Right atrium auricular region (tissue), 2 donors: ENCODE results near the gene PHLDB3. TPM values are rescaled to one million over a fixed set of nuclear protein-coding genes. Genes with fewer than 3 reads are reported as not detected.
"Not testable (repeated sequence)": the region's sequence is repeated elsewhere in the genome, so short reads cannot be mapped to it uniquely, and the experiment has no call there.

Experiments used
- DNase-seq: peaks from one replicate; pipeline ENCODE4 v3.0.0-alpha.2; 2019; ENCODE audit warnings: low spot score
- H3K27ac ChIP-seq, 2 donors: fragments of 200-600 bp; sonication (generic); 1 replicate in 1 of 2; 2 replicates in 1 of 2; pipeline ENCODE4 v1.5.1; 2016 to 2019
- H3K27me3 ChIP-seq, 2 donors: fragments of 200-600 bp; sonication (generic); one replicate each; pipeline versions ENCODE4 v1.5.1 to v1.6.0; 2017 to 2019
- H3K36me3 ChIP-seq: fragments of 200-600 bp; sonication (generic); one replicate; pipeline ENCODE4 v1.5.1; 2016
- H3K4me1 ChIP-seq, 2 donors: fragments of 200-600 bp; sonication (generic); one replicate each; pipeline versions ENCODE4 v1.5.1 to v1.6.0; 2017 to 2019
- H3K4me3 ChIP-seq, 2 donors: fragments of 200-600 bp; sonication (generic); 1 replicate in 1 of 2; 2 replicates in 1 of 2; pipeline ENCODE4 v1.5.1; 2017 to 2019; ENCODE audit warnings: mild to moderate bottlenecking in 1 of 2, moderate library complexity in 1 of 2
- H3K9me3 ChIP-seq, 2 donors: fragments of 200-600 bp; sonication (generic); one replicate each; pipeline ENCODE4 v1.5.1; 2019
- total RNA-seq, 2 donors: library from RNA; depleted of rRNA; stranded (reverse); fragments of >200 nt; gene quantifications; one replicate each; pipeline ENCODE4 v1.1.0, GENCODE V29; 2016
- TF ChIP-seq, protein P1 (sequence below), 2 donors: fragments of 200-600 bp; sonication (generic); IDR thresholded peaks; one replicate each; pipeline ENCODE4 v1.5.1; 2019; ENCODE audit warnings: antibody characterized with exemption in 2 of 2

The PHLDB3 gene
- total RNA-seq, 2 donors from 2014 or later, result 3.6 to 7.7 TPM

DNA sequence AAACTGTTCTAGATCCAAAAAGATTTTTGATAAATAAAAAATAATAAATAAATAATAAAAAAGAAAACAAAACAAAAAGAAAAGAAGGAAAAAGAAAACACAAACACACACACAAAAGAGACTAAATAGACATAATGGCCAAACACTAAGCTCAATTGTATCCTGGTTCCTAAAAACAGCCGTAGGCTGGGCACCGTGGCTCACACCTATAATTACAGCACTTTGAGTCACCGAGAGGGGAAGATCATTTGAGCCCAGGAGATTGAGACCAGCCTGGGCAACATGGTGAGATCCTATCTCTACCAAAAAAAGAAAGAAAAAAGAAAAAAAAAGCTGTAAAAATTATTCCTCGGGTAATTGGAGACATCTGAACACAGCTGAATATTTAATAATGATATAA is 13.5 kb upstream of the PHLDB3 start:
- Histone ChIP-seq H3K27me3 (no peaks in the 10 kb centered on the region), H3K4me3 (no peak overlapping the region), H3K4me1 (no peaks in the 10 kb centered on the region), H3K36me3 (no peaks in the 10 kb centered on the region), H3K9me3 (no peaks in the 10 kb centered on the region), H3K27ac (no peak overlapping the region)
- DNase-seq, result no peak
- TF ChIP-seq, protein P1, sequence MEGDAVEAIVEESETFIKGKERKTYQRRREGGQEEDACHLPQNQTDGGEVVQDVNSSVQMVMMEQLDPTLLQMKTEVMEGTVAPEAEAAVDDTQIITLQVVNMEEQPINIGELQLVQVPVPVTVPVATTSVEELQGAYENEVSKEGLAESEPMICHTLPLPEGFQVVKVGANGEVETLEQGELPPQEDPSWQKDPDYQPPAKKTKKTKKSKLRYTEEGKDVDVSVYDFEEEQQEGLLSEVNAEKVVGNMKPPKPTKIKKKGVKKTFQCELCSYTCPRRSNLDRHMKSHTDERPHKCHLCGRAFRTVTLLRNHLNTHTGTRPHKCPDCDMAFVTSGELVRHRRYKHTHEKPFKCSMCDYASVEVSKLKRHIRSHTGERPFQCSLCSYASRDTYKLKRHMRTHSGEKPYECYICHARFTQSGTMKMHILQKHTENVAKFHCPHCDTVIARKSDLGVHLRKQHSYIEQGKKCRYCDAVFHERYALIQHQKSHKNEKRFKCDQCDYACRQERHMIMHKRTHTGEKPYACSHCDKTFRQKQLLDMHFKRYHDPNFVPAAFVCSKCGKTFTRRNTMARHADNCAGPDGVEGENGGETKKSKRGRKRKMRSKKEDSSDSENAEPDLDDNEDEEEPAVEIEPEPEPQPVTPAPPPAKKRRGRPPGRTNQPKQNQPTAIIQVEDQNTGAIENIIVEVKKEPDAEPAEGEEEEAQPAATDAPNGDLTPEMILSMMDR (IDR thresholded peaks at IDR 0.05), result no peak

DNA sequence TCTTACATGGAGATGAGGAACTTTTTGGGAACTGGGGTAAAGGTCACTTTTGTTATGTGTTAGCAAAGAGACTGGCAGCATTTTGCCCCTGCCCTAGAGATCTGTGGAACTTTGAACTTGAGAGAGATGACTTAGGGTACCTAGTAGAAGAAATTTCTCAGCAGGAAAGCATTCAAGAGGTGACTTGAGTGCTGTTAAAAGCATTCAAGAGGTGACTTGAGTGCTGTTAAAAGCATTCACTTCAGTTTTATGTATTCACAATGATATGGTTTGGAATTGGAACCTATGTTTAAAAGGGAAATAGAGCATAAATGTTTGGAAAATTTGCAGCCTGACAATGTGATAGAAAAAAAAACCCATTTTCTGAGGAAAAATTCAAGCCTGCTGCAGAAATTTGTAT is 7.9 kb upstream of the PHLDB3 start:
- not testable (repeated sequence) for H3K4me1 ChIP-seq, H3K4me3 ChIP-seq, H3K27me3 ChIP-seq, DNase-seq, H3K9me3 ChIP-seq, H3K27ac ChIP-seq
- peaks cover 11% of the 10 kb centered on the region for H3K36me3 ChIP-seq

GRCh38 chr19:43511324-43511723 is 6.8 kb upstream of the PHLDB3 start:
- TF ChIP-seq, protein P1 (IDR thresholded peaks at IDR 0.05), result no peak
- DNase-seq, result no peak
- Histone ChIP-seq H3K9me3 (no peaks in the 10 kb centered on the region), H3K4me1 (no peaks in the 10 kb centered on the region), H3K4me3 (no peak overlapping the region), H3K36me3 (peaks cover 11% of the 10 kb centered on the region), H3K27ac (no peak overlapping the region), H3K27me3 (no peaks in the 10 kb centered on the region)

DNA sequence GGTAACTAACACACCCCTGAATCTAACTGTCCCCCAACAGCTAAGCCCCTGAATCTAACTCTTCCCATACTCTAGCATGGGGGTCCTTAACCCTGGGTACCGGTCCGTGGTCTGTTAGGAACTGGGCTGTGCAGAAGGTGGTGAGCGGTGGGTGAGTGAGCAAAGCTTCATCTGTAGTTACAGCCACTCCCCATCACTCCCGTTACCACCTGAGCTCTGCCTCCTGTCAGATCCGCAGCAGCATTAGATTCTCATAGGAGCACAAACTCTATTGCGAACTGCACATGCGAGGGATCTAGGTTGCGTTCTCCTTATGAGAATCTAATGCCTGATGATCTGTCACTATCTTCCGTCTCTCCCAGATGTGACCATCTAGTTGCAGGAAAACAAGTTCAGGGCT is 6.2 kb upstream of the PHLDB3 start:
- H3K4me3 ChIP-seq, result no peak overlapping the region
- TF ChIP-seq, protein P1 (IDR thresholded peaks at IDR 0.05), result no peak
- DNase-seq, result no peak
- H3K4me1 ChIP-seq, result no peaks in the 10 kb centered on the region
- peaks cover 11% of the 10 kb centered on the region for H3K36me3 ChIP-seq
- no peaks in the 10 kb centered on the region for H3K9me3 ChIP-seq
- no peaks in the 10 kb centered on the region for H3K27me3 ChIP-seq
- no peak overlapping the region for H3K27ac ChIP-seq

- Histone ChIP-seq H3K9me3 (no peaks in the 10 kb centered on the region), H3K36me3 (peaks cover 11% of the 10 kb centered on the region), H3K27ac (no peak overlapping the region), H3K4me3 (no peak overlapping the region), H3K4me1 (peaks cover 0 to 14% of the 10 kb centered on the region in 2 donors), H3K27me3 (no peaks in the 10 kb centered on the region)
- DNase-seq, result no peak
- TF ChIP-seq, protein P1 (IDR thresholded peaks at IDR 0.05), result no peak
Observed at GRCh38 chr19:43507880-43508279, 3.3 kb upstream of the PHLDB3 start.

DNA sequence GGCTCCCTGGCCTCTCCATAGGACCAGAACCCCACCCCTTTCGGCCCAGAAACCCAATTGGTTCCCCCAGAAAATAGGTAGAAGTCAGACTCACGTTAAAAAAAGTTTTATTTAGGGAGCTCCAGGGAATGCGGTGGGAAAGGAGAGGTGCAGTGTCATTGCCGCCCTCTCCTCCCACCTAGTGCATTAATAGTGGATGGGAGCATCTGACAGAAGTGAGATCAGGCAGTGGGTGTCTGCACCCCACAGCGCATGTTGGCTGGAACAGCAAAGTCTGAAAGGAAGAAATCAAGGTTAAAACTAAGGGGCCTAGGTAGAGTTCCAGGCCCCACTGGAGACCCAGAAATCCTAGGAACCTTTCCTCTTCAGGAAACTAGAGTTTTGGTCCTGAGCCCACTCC is 2.1 kb upstream of the PHLDB3 start:
- H3K27me3 ChIP-seq, result no peaks in the 10 kb centered on the region
- H3K27ac ChIP-seq, result no peak overlapping the region
- TF ChIP-seq, protein P1 (IDR thresholded peaks at IDR 0.05), result no peak
- peaks cover 11% of the 10 kb centered on the region for H3K36me3 ChIP-seq
- H3K4me3 ChIP-seq, result no peak overlapping the region
- H3K9me3 ChIP-seq, result no peaks in the 10 kb centered on the region
- DNase-seq, result no peak
- H3K4me1 ChIP-seq, result peaks cover 0 to 26% of the 10 kb centered on the region in 2 donors
